GM12878 (cell line): ENCODE measurements around the gene HIVEP3. TPM values are rescaled to one million over a fixed set of nuclear protein-coding genes. Genes with fewer than 3 reads are reported as not detected.

Source experiments
- ATF3 ChIP-seq: IDR thresholded peaks from 2 replicates; pipeline ENCODE4 v1.6.1; 2011; ENCODE audit warnings: low read depth, mild to moderate bottlenecking, low read length, moderate library complexity, borderline replicate concordance; ENCODE audit errors: extremely low read depth
- BCLAF1 ChIP-seq: fragments of 450-650 bp; IDR thresholded peaks from 2 replicates; pipeline ENCODE4 v1.6.1; 2017; ENCODE audit warnings: antibody characterized with exemption, mild to moderate bottlenecking, moderate library complexity
- BRCA1 ChIP-seq: IDR thresholded peaks from 2 replicates; pipeline ENCODE4 v1.6.1; 2011; ENCODE audit warnings: low read depth, low read length, improper control_type of control experiment
- CEBPZ ChIP-seq: fragments of 150-350 bp; IDR thresholded peaks from 2 replicates; pipeline ENCODE4 v1.6.1; 2016; ENCODE audit warnings: low read depth, low read length
- CHD1 ChIP-seq: IDR thresholded peaks from 2 replicates; pipeline ENCODE4 v1.6.1; 2012; ENCODE audit warnings: low read depth, low read length, improper control_type of control experiment
- EZH2 ChIP-seq: IDR thresholded peaks from 2 replicates; pipeline ENCODE4 v1.6.1; 2012; ENCODE audit warnings: low read depth, mild to moderate bottlenecking, control low read depth, inconsistent platforms, low read length, borderline replicate concordance; ENCODE audit not compliant: control insufficient read depth
- FOXM1 ChIP-seq: IDR thresholded peaks from 2 replicates; pipeline ENCODE4 v1.6.1; 2012; ENCODE audit warnings: low read depth, mild to moderate bottlenecking, inconsistent platforms, low read length, moderate library complexity
- KAT2A ChIP-seq: conservative IDR thresholded peaks from 2 replicates; pipeline ENCODE4 v1.6.1; 2011; ENCODE audit warnings: low read depth, low read length; ENCODE audit not compliant: control insufficient read depth
- KDM1A ChIP-seq: fragments of 200-600 bp; sonication (generic); IDR thresholded peaks from 2 replicates; pipeline ENCODE4 v1.6.1; 2016; ENCODE audit warnings: borderline replicate concordance
- MAX ChIP-seq: IDR thresholded peaks from 2 replicates; pipeline ENCODE4 v1.6.1; 2012; ENCODE audit warnings: low read depth, low read length, improper control_type of control experiment
- POLR2AphosphoS2 ChIP-seq: IDR thresholded peaks from 2 replicates; pipeline ENCODE4 v1.6.1; 2011; ENCODE audit warnings: low read depth, mild to moderate bottlenecking, low read length, improper control_type of control experiment, moderate library complexity
- PRDM15 ChIP-seq: fragments of 450-650 bp; formaldehyde crosslinking; IDR thresholded peaks from 2 replicates; pipeline ENCODE4 v1.4.0; 2020; ENCODE audit warnings: mild to moderate bottlenecking, moderate library complexity
- SREBF1 ChIP-seq: IDR thresholded peaks from 2 replicates; pipeline ENCODE4 v1.6.1; 2012; ENCODE audit warnings: mild to moderate bottlenecking, low read length
- WRNIP1 ChIP-seq: IDR thresholded peaks from 2 replicates; pipeline ENCODE4 v1.6.1; 2011; ENCODE audit warnings: low read depth, low read length, improper control_type of control experiment, borderline replicate concordance
- YY1 ChIP-seq: IDR thresholded peaks from 2 replicates; pipeline ENCODE4 v1.6.1; 2011; ENCODE audit warnings: low read depth, mild to moderate bottlenecking, low read length
- ZNF217 ChIP-seq: fragments of 450-650 bp; IDR thresholded peaks from 2 replicates; pipeline ENCODE4 v1.6.1; 2017; ENCODE audit warnings: antibody characterized with exemption, mild to moderate bottlenecking
- ZNF622 ChIP-seq: fragments of 450-650 bp; IDR thresholded peaks from 2 replicates; pipeline ENCODE4 v1.6.1; 2017; ENCODE audit warnings: mild to moderate bottlenecking, inconsistent platforms
- ZZZ3 ChIP-seq: IDR thresholded peaks from 2 replicates; pipeline ENCODE4 v1.6.1; 2011; ENCODE audit warnings: low read depth; ENCODE audit not compliant: control insufficient read depth, insufficient read length
- polyA plus RNA-seq, 11 experiments: library from polyadenylated mRNA; depleted of rRNA in 4 of 11; unstranded in 6 of 11; stranded (reverse) in 5 of 11; fragments of >200 nt; fragmentation: Nextera tagmentation in 4 of 11; fragmentation: Illumina TruSeq in 1 of 11; extraction: Ambion mirVana in 4 of 11; extraction: Trizol in 1 of 11; gene quantifications; 1 replicate in 1 of 11; 2 replicates in 10 of 11; pipeline versions ENCODE4 v1.2.1 to v1.2.3, GENCODE V29; 2011 to 2016; ENCODE audit warnings: inconsistent platforms in 2 of 11, missing spikeins in 2 of 11, low read depth in 1 of 11
- total RNA-seq, 4 experiments: library from RNA; depleted of rRNA in 3 of 4; stranded (reverse); fragments of >200 nt in 3 of 4; fragmentation: Illumina TruSeq in 1 of 4; extraction: Trizol in 1 of 4; gene quantifications; 2 replicates each; pipeline versions ENCODE4 v1.2.1 to v1.2.3, GENCODE V29; 2013 to 2021

HIVEP3 gene
- total and polyA plus RNA-seq, 10 of the 15 experiments (the other 5 are each of a cell fraction or from before 2014, with no cell fraction given): 1.8 to 13.6 (median 3.8) TPM

- TF ChIP-seq BCLAF1 (no peak), CHD1 (no peak), CEBPZ (no peak), ZNF622 (no peak), EZH2 (no peak), BRCA1 (no peak), SREBF1 (no peak), WRNIP1 (no peak), PRDM15 (no peak), FOXM1 (no peak), ZNF217 (peak; percentile 87; the same call in 1 of the 2 replicates), POLR2AphosphoS2 (no peak), MAX (no peak), KDM1A (no peak), KAT2A (no peak), ATF3 (no peak), YY1 (0 out of 2 replicates have a peak, but pooled peaks have one; percentile 20), ZZZ3 (no peak)
These were observed 115.9 kb downstream of the HIVEP3 start (continued) for GRCh38 chr1:41802532-41803501.
